ENCODE results near the gene EYS. TPM values are rescaled to one million over a fixed set of nuclear protein-coding genes. Genes with fewer than 3 reads are reported as not detected.

EYS gene
- total RNA-seq, 1 experiment from 2014 or later = not detected

GRCh38 chr6:64727075-64727474, 980.0 kb downstream of the EYS start:
- no peak for DNase-seq
- Mint-ChIP-seq H3K36me3 (ENCODE audit: insufficient read depth, unreplicated experiment) (no peaks in the 10 kb centered on the region), H3K4me1 (ENCODE audit: low read depth, unreplicated experiment) (no peaks in the 10 kb centered on the region), H3K4me3 (ENCODE audit: unreplicated experiment) (no peak overlapping the region), H3K27me3 (ENCODE audit: insufficient read depth, unreplicated experiment) (no peaks in the 10 kb centered on the region), H3K27ac (ENCODE audit: unreplicated experiment) (no peak overlapping the region), H3K9me3 (ENCODE audit: unreplicated experiment) (no peaks in the 10 kb centered on the region)
- H3K27me3 ChIP-seq (replicated peaks; ENCODE audit: control insufficient read depth, insufficient read depth, low read length) = no peaks in the 10 kb centered on the region
- no TSS peak for BruUV-seq (replicated peaks)
- no peaks in the 10 kb centered on the region for H3K36me3 ChIP-seq (ENCODE audit: control insufficient read depth, insufficient read depth, low read length)
- ChIA-PET CTCF (no interaction called here), POLR2A (no interaction called here)
- no peaks in the 10 kb centered on the region for H3K4me1 ChIP-seq
- H3K9me3 ChIP-seq = no peaks in the 10 kb centered on the region
- TF ChIP-seq CTCF (IDR thresholded peaks at IDR 0.05; ENCODE audit: insufficient read depth in 1 of 2, low read depth in 1 of 2, low read length in 1 of 2, severe bottlenecking in 1 of 2, unreplicated experiment in 1 of 2) = no peak
- intact Hi-C loops (cut with micrococcal nuclease; ENCODE audit: unreplicated experiment) = no loop called here
- no peak overlapping the region for H3K4me3 ChIP-seq (ENCODE audit: low read depth, low read length)

- H3K27me3 Mint-ChIP-seq (ENCODE audit: insufficient read depth, unreplicated experiment) = peaks cover 3% of the 10 kb centered on the region
- no peaks in the 10 kb centered on the region for H3K27me3 ChIP-seq (replicated peaks; ENCODE audit: control insufficient read depth, insufficient read depth, low read length)
- H3K36me3 Mint-ChIP-seq (ENCODE audit: insufficient read depth, unreplicated experiment) = no peaks in the 10 kb centered on the region
- no peak for DNase-seq
- H3K27ac Mint-ChIP-seq (ENCODE audit: unreplicated experiment) = no peak overlapping the region
- no peaks in the 10 kb centered on the region for H3K4me1 Mint-ChIP-seq (ENCODE audit: low read depth, unreplicated experiment)
- no peaks in the 10 kb centered on the region for H3K4me1 ChIP-seq
- BruUV-seq (replicated peaks) = no TSS peak
- intact Hi-C loops (cut with micrococcal nuclease; ENCODE audit: unreplicated experiment) = no loop called here
- TF ChIP-seq CTCF (IDR thresholded peaks at IDR 0.05; ENCODE audit: insufficient read depth in 1 of 2, low read depth in 1 of 2, low read length in 1 of 2, severe bottlenecking in 1 of 2, unreplicated experiment in 1 of 2) = no peak
- H3K9me3 ChIP-seq = no peaks in the 10 kb centered on the region
- ChIA-PET POLR2A (no interaction called here), CTCF (no interaction called here)
- no peak overlapping the region for H3K4me3 ChIP-seq (ENCODE audit: low read depth, low read length)
- H3K9me3 Mint-ChIP-seq (ENCODE audit: unreplicated experiment) = no peaks in the 10 kb centered on the region
- H3K4me3 Mint-ChIP-seq (ENCODE audit: unreplicated experiment) = no peak overlapping the region
- no peaks in the 10 kb centered on the region for H3K36me3 ChIP-seq (ENCODE audit: control insufficient read depth, insufficient read depth, low read length)
Observed at GRCh38 chr6:64724091-64724490, 982.9 kb downstream of the EYS start.

GRCh38 chr6:64723327-64724058, 983.5 kb downstream of the EYS start:
- H3K36me3 Mint-ChIP-seq (ENCODE audit: insufficient read depth, unreplicated experiment) = no peaks in the 10 kb centered on the region
- no peak overlapping the region for H3K27ac Mint-ChIP-seq (ENCODE audit: unreplicated experiment)
- H3K27me3 Mint-ChIP-seq (ENCODE audit: insufficient read depth, unreplicated experiment) = peaks cover 3% of the 10 kb centered on the region
- BruUV-seq (replicated peaks) = no TSS peak
- H3K4me3 ChIP-seq (ENCODE audit: low read depth, low read length) = no peak overlapping the region
- H3K9me3 Mint-ChIP-seq (ENCODE audit: unreplicated experiment) = no peaks in the 10 kb centered on the region
- no peaks in the 10 kb centered on the region for H3K36me3 ChIP-seq (ENCODE audit: control insufficient read depth, insufficient read depth, low read length)
- ChIA-PET CTCF (no interaction called here), POLR2A (no interaction called here)
- H3K27me3 ChIP-seq (replicated peaks; ENCODE audit: control insufficient read depth, insufficient read depth, low read length) = no peaks in the 10 kb centered on the region
- no peaks in the 10 kb centered on the region for H3K4me1 Mint-ChIP-seq (ENCODE audit: low read depth, unreplicated experiment)
- H3K4me3 Mint-ChIP-seq (ENCODE audit: unreplicated experiment) = no peak overlapping the region
- intact Hi-C loops (cut with micrococcal nuclease; ENCODE audit: unreplicated experiment) = no loop called here
- DNase-seq = no peak
- TF ChIP-seq CTCF (IDR thresholded peaks at IDR 0.05; ENCODE audit: insufficient read depth in 1 of 2, low read depth in 1 of 2, low read length in 1 of 2, severe bottlenecking in 1 of 2, unreplicated experiment in 1 of 2) = no peak
- H3K4me1 ChIP-seq = no peaks in the 10 kb centered on the region
- H3K9me3 ChIP-seq = no peaks in the 10 kb centered on the region

Measured in Caco-2 (cell line).